Stimulated activated CD4-positive, alpha-beta T cell treated with anti-CD3 and anti-CD28 coated beads, TNF-alpha, amount 100 ng/mL, for 24 hours (primary cell): Measurements from ENCODE around the gene C4orf51.
"Not testable (repeated sequence)": the region's sequence is repeated elsewhere in the genome, so short reads cannot be mapped to it uniquely, and the experiment has no call there.

ENCODE experiments used
- DNase-seq, 3 experiments: peaks; one replicate each; pipeline ENCODE4 v3.0.0-alpha.2; 2020; ENCODE audit warnings: low read depth in 3 of 3

The C4orf51 gene

GRCh38 chr4:145679991-145680455, at the start of gene C4orf51:
C4orf51 (plus strand) TSS chr4:145680146; CDS start chr4:145680204, 58 bp downstream.
- no peak for DNase-seq

- no peak for DNase-seq
Observed at GRCh38 chr4:145635117-145635516, 44.8 kb upstream of the C4orf51 start.

GRCh38 chr4:145635630-145636029, 44.3 kb upstream of the C4orf51 start:
- DNase-seq: no peak

- DNase-seq: no peak
Observed at GRCh38 chr4:145639186-145639698, 40.7 kb upstream of the C4orf51 start.

- DNase-seq: not testable (repeated sequence)
Observed at GRCh38 chr4:145640236-145640635, 39.7 kb upstream of the C4orf51 start.

- no peak for DNase-seq
Observed at GRCh38 chr4:145643295-145643694, 36.7 kb upstream of the C4orf51 start.

- DNase-seq: no peak
Observed at GRCh38 chr4:145644699-145645098, 35.2 kb upstream of the C4orf51 start.

GRCh38 chr4:145656156-145656555, 23.8 kb upstream of the C4orf51 start:
- DNase-seq: no peak

GRCh38 chr4:145660064-145660463, 19.9 kb upstream of the C4orf51 start:
- no peak for DNase-seq

GRCh38 chr4:145663194-145663593, 16.8 kb upstream of the C4orf51 start:
- no peak for DNase-seq

- DNase-seq: no peak
Observed at GRCh38 chr4:145665773-145666172, 14.2 kb upstream of the C4orf51 start.

GRCh38 chr4:145670422-145670821, 9.5 kb upstream of the C4orf51 start:
- DNase-seq: no peak

GRCh38 chr4:145679520-145679919, 426 bp upstream of the C4orf51 start:
- no peak for DNase-seq

- DNase-seq: no peak
Observed at GRCh38 chr4:145680902-145681301, 956 bp downstream of the C4orf51 start.

GRCh38 chr4:145681518-145681917, 1.6 kb downstream of the C4orf51 start:
- no peak for DNase-seq

- no peak for DNase-seq
Observed at GRCh38 chr4:145681956-145682355, 2.0 kb downstream of the C4orf51 start.

GRCh38 chr4:145686991-145687390, 7.0 kb downstream of the C4orf51 start:
- DNase-seq: no peak

GRCh38 chr4:145690610-145691009, 10.7 kb downstream of the C4orf51 start:
- no peak for DNase-seq

GRCh38 chr4:145691416-145691815, 11.5 kb downstream of the C4orf51 start:
- DNase-seq: not testable (repeated sequence)

- no peak for DNase-seq
Observed at GRCh38 chr4:145694929-145695328, 15.0 kb downstream of the C4orf51 start.

- DNase-seq: no peak
Observed at GRCh38 chr4:145697332-145697731, 17.4 kb downstream of the C4orf51 start.

- no peak for DNase-seq
Observed at GRCh38 chr4:145698507-145698906, 18.6 kb downstream of the C4orf51 start.

- DNase-seq: no peak
Observed at GRCh38 chr4:145703850-145704497, 24.0 kb downstream of the C4orf51 start.

GRCh38 chr4:145709336-145709735, 29.4 kb downstream of the C4orf51 start:
- DNase-seq: no peak
